ENCODE data around the gene DDX51.

DDX51 gene

DNA sequence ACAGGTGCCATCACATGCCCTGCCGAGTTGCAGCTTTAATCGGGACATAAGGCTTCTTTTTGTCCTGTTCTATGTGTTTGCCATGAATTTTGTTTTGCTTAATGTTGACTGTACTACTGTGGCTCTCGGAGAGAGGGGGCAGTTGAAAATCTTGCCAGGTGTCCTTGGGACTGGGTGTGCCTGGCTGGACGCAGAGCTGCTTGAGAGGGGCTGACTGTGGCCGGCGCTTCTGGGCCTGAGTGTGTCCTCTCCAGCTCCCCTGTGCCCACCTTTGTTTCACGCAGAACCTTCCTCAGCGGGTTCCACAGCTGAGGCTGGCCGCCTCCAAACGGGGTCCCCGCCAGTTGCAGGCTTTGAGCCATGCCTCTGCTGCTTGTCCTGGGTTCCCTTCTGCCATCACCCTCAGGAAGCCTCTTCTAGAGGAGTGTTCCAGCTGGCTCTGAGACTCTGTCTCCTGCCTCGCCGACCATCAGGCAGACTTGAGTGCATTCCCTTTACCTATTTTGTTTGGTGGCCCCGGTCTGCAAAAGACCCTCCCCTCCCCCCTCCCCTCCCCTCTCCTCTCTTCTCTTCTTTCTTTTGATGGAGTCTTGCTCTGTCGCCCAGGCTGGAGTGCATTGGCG lies 49.7 kb downstream of the DDX51 start:
- DNase-seq (ENCODE audit: extremely low read depth, low read depth) = no peak
- no peak overlapping the region for H3K4me3 ChIP-seq (replicated peaks; ENCODE audit: low read depth, low read length)
- no peak for TF ChIP-seq CTCF (IDR thresholded peaks at IDR 0.05; ENCODE audit: low read depth, low read length, missing control alignments)

DNA sequence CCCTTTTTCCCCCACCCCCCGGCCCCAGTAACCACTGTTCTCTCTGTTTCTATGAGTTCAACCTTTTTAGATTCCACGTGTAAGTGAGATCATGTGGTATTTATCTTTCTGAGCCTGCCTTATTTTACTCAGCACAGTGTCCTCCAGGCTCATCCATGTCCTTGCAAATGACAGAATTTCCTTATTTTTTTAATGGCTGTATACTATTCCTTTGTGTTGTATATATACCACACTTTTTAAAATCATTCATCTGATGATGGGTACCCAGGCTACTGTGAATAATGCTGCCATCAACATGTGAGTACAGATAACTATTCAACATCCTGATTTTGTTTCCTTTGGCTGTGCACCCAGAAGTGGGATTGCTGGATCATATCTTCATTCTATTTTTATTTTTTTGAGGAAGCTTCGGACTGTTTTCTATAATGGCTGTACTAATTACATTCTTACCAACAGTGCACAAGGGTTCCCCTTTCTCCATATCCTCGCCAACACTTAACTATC lies 54.7 kb downstream of the DDX51 start:
- no peak for DNase-seq (ENCODE audit: extremely low read depth, low read depth)
- TF ChIP-seq CTCF (IDR thresholded peaks at IDR 0.05; ENCODE audit: low read depth, low read length, missing control alignments) = no peak
- H3K4me3 ChIP-seq (replicated peaks; ENCODE audit: low read depth, low read length) = no peak overlapping the region
